Posterior vena cava (tissue), 2 donors: ENCODE results near the gene LMBR1. TPM values are rescaled to one million over a fixed set of nuclear protein-coding genes. Genes with fewer than 3 reads are reported as not detected.
"Not testable (repeated sequence)": the region's sequence is repeated elsewhere in the genome, so short reads cannot be mapped to it uniquely, and the experiment has no call there.

Experiments used
- DNase-seq: peaks from one replicate; pipeline ENCODE4 v3.0.0-alpha.2; 2020; ENCODE audit warnings: low spot score
- intact Hi-C, 2 donors: fragments of 100-400 bp; cut with DNase I; formaldehyde crosslinking; loops; one replicate each; pipeline versions ENCODE4 v1.14.1 to v1.14.2; 2022 to 2023
- total RNA-seq, 2 donors: library from RNA; stranded (reverse); fragmentation: NEBNext Ultra II Directional; extraction: Animal tissue kit (Norgen Biotek cat#: 25700); gene quantifications; one replicate each; pipeline ENCODE4 v1.2.1, GENCODE V29; 2021
- donor health status: DM: yes; HTN: yes; CAD: no.
- donor health status: DM: yes; HTN: yes; CAD: no.

LMBR1 gene
- total RNA-seq, 2 donors from 2014 or later = 55.5 to 65.1 TPM

- DNase-seq = no peak
- intact Hi-C loops = no loop called here
Measured at GRCh38 chr7:156820445-156821063, 72.4 kb downstream of the LMBR1 start.

GRCh38 chr7:156819733-156820295 is 73.2 kb downstream of the LMBR1 start:
- intact Hi-C loops = no loop called here
- DNase-seq = no peak

DNA sequence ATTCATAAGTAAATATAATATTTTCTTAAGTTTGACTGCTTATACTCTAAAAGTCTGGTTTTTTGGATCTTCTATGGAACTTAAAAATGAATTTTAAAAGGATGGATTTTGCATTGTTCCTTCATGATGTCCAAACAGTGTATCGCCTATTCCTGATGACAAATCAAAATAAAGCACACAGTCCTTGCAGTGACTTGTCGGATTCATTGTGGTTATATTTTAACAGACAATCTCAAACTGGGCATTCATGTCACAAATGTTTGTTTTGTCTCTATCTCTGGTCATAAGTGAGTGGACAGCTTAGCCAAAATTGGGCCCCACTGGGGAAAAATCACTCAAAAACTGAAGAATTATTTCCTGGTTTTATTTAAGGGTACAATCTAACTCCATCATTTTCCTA is 74.8 kb downstream of the LMBR1 start:
- no peak for DNase-seq
- intact Hi-C loops = no loop called here

DNA sequence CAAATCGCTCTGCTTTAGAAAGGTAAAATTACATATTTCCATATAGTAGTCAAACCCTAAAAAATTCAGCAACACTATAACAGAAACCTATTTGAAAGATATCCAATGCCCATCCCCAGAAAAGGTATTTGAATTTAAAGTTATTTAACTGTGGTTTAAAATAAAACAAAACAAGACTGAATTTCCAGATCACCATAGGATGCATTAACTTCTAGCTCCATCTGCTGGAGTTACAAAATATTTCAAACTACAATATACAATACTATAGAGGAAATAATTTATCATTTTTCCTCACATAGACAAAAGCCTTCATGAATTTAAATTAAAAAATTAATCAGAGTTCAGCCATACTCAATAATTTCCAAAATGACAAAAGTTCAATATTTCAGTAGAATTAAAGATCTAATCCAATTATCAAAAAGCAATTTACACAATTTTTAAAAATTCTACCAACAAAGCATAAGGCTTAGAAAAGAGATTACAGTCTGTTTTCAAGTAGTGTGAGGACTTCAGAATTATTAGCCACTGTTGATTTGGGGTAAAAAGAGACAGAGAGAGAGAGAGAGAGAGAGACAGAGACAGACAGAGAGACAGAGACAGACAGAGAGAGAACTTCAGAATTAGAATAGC is 75.9 kb downstream of the LMBR1 start:
- intact Hi-C loops = no loop called here

GRCh38 chr7:156811706-156812105 is 81.3 kb downstream of the LMBR1 start:
- intact Hi-C loops = no loop called here
- no peak for DNase-seq

More for the DNA sequence above, 75.9 kb downstream of the LMBR1 start:
- no peak for DNase-seq

- DNase-seq, intact Hi-C loops: not testable (repeated sequence)
Measured at GRCh38 chr7:156803656-156804055, 89.3 kb downstream of the LMBR1 start.

GRCh38 chr7:156802214-156802613 is 90.8 kb downstream of the LMBR1 start:
- intact Hi-C loops = no loop called here

DNA sequence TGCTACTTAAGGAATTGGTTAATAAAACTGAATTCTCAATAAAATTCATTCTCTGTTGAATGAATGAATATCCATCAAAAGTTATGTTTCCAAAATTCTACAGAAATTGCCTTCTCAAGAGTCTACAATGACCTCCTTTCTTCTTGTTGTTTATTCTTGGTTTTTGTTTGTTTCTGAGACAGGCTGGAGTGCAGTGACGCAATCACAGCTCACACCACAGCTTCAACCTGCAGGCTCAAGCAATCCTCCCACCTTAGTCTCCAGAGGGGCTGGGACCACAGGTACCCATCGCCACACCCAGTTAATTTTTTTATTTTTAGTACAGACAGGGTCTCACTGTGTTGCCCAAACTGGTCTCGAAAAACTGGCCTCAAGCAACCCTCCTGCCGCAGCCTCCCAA is 97.6 kb downstream of the LMBR1 start:
- no peak for DNase-seq
- intact Hi-C loops = no loop called here

More at GRCh38 chr7:156802214-156802613, 90.8 kb downstream of the LMBR1 start:
- no peak for DNase-seq

- intact Hi-C loops = no loop called here
- DNase-seq = no peak
Measured at GRCh38 chr7:156793334-156793733, 99.6 kb downstream of the LMBR1 start.

- DNase-seq = no peak
- intact Hi-C loops = no loop called here
Measured at GRCh38 chr7:156792611-156793010, 100.4 kb downstream of the LMBR1 start.

DNA sequence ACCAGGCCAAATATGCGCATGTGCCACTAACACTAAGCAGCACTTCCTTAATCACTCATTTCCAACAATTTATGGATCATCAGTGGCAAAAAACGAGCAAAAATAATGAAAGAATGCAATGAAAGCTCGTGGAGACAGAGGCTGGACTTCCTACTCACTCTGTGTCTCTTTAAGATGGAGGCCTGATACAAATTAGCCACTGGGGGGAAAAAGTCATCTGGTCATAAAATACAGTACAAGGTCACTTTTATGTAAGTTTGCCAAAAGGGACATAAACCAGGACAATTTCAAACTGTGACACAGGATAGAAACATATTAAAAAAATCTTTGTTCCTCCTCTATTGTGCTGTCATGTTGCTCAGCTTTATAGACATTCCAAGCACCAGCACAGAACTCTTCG is 101.7 kb downstream of the LMBR1 start:
- intact Hi-C loops = no loop called here
- DNase-seq = no peak

DNA sequence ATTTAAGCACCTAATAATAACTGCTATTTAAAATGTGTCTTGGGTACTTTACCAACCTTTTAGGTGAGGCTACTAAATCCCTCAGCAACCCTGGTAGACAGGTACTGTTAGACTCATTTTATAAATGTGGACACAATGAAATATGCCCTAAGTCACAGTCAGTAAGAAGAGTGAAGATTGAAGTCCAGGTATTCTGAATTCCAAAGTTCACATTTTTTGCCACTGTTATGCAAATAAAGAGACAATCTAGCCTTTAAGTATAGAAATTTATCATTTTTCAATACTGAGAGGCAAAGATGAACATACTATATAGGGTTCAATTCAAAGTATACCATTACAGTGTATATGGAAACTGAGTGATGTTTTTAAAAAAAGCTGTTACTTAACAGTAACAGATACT is 102.7 kb downstream of the LMBR1 start:
- intact Hi-C loops = no loop called here
- no peak for DNase-seq

GRCh38 chr7:156785998-156786543 is 106.9 kb downstream of the LMBR1 start:
- intact Hi-C loops = no loop called here
- DNase-seq = no peak

DNA sequence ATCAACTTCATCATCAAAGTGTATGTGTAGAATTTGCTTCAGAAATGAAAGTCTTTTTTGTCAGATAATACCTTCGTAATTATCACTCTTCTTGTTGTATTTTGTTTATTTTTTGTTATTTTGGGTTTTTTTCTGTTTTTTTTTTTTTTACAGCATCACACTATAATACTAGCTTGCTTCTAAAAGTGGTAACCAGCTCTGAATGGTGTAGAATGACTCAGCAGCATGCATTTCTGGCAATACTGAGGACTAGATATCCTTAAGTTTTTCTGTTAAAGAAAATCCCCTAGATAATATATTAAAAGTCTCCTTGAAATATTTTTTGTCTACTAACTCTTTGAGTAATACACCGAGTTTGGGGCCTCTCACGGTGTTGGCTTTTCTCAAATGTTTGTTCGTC is 109.1 kb downstream of the LMBR1 start:
- DNase-seq = no peak
- intact Hi-C loops = no loop called here

GRCh38 chr7:156781972-156782371 is 111.0 kb downstream of the LMBR1 start:
- DNase-seq = no peak
- intact Hi-C loops = no loop called here

DNA sequence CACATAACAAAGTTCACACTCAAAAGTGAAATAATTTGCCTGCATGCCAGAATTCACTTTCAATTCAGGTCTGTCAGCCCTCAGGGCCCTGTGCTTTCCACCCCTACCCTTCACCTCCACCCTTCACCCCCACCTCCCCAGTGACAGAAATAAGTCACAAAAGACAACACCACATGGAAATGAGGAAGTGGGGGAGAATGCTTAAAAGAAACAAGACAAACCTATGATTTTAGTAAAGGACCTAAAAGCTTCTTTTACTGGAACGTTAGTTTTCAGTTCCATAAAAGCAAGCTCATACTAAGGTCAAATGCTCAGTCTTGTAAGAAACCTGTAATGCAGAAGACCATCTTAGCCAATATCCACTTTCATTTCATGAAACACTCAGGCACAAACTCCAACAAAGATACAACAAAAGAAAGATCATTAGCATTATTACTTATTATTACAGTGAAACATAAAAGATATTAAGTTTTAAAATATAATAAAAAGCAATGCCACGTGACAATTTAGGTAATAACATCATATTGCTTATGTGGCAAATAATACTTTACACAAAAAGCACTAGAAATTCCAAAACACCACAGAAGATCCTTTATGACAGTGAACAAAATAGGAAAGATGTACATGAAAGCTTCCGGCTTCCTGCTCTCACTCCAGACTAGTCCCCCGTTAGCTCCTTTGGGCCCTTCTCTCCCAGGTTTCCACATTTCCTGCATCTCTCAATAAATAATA is 112.1 kb downstream of the LMBR1 start:
- intact Hi-C loops = no loop called here

GRCh38 chr7:156778668-156779067 is 114.3 kb downstream of the LMBR1 start:
- no peak for DNase-seq
- intact Hi-C loops = no loop called here

More for the DNA sequence above, 112.1 kb downstream of the LMBR1 start:
- no peak for DNase-seq

- intact Hi-C loops = no loop called here
- DNase-seq = no peak
Measured at GRCh38 chr7:156778201-156778600, 114.8 kb downstream of the LMBR1 start.

GRCh38 chr7:156777364-156778069 is 115.5 kb downstream of the LMBR1 start:
- no peak for DNase-seq
- intact Hi-C loops = no loop called here
